OCI-LY7 (cell line): ENCODE measurements around the gene IFI27L1.

ENCODE experiments used
- CTCF ChIP-seq: fragments of 200-600 bp; sonication (generic); conservative IDR thresholded peaks from 2 replicates; pipeline ENCODE4 v1.5.1; 2014; ENCODE audit warnings: mild to moderate bottlenecking, antibody characterized with exemption, low read length, moderate library complexity, mixed read lengths
- EZH2phosphoT487 ChIP-seq: fragments of 200-600 bp; sonication (generic); IDR thresholded peaks from 2 replicates; pipeline ENCODE4 v1.6.1; 2018; ENCODE audit warnings: low read depth, borderline replicate concordance, mild to moderate bottlenecking, mixed run types, antibody characterized with exemption, low read length, moderate library complexity, mixed read lengths

- TF ChIP-seq CTCF (no peak), EZH2phosphoT487 (no peak)
Observed at GRCh38 chr14:94115058-94115591, 34.0 kb downstream of the IFI27L1 start.
